Measurements from ENCODE around the gene KAT8. TPM values are rescaled to one million over a fixed set of nuclear protein-coding genes. Genes with fewer than 3 reads are reported as not detected.

The KAT8 gene
- total RNA-seq, 4 donors from 2014 or later = 41.5 to 89.4 (median 70.0) TPM

GRCh38 chr16:31120129-31120528 lies 2.7 kb downstream of the KAT8 start:
- Histone ChIP-seq H3K36me3 (peaks cover 0 to 51% (median 0%) of the 10 kb centered on the region in 3 donors), H3K27ac (peak overlapping the region in 1 of 4 donors; percentile 18), H3K4me1 (peaks cover 0 to 14% (median 0%) of the 10 kb centered on the region in 4 donors), H3K27me3 (no peaks in the 10 kb centered on the region), H3K9me3 (no peaks in the 10 kb centered on the region), H3K4me3 (no peak overlapping the region)
- no peak for TF ChIP-seq POLR2A (IDR thresholded peaks at IDR 0.05)
- TF ChIP-seq, protein P1, sequence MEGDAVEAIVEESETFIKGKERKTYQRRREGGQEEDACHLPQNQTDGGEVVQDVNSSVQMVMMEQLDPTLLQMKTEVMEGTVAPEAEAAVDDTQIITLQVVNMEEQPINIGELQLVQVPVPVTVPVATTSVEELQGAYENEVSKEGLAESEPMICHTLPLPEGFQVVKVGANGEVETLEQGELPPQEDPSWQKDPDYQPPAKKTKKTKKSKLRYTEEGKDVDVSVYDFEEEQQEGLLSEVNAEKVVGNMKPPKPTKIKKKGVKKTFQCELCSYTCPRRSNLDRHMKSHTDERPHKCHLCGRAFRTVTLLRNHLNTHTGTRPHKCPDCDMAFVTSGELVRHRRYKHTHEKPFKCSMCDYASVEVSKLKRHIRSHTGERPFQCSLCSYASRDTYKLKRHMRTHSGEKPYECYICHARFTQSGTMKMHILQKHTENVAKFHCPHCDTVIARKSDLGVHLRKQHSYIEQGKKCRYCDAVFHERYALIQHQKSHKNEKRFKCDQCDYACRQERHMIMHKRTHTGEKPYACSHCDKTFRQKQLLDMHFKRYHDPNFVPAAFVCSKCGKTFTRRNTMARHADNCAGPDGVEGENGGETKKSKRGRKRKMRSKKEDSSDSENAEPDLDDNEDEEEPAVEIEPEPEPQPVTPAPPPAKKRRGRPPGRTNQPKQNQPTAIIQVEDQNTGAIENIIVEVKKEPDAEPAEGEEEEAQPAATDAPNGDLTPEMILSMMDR (IDR thresholded peaks at IDR 0.05) = no peak
- DNase-seq = no peak

GRCh38 chr16:31125844-31126243 lies 8.4 kb downstream of the KAT8 start:
- TF ChIP-seq, protein P1 (IDR thresholded peaks at IDR 0.05) = no peak
- no peak for TF ChIP-seq POLR2A (IDR thresholded peaks at IDR 0.05)
- Histone ChIP-seq H3K9me3 (no peaks in the 10 kb centered on the region), H3K27me3 (no peaks in the 10 kb centered on the region), H3K36me3 (peaks cover 0 to 55% (median 0%) of the 10 kb centered on the region in 3 donors), H3K4me1 (peaks cover 0 to 36% (median 15%) of the 10 kb centered on the region in 4 donors), H3K4me3 (no peak overlapping the region), H3K27ac (no peak overlapping the region)
- DNase-seq = no peak

DNA sequence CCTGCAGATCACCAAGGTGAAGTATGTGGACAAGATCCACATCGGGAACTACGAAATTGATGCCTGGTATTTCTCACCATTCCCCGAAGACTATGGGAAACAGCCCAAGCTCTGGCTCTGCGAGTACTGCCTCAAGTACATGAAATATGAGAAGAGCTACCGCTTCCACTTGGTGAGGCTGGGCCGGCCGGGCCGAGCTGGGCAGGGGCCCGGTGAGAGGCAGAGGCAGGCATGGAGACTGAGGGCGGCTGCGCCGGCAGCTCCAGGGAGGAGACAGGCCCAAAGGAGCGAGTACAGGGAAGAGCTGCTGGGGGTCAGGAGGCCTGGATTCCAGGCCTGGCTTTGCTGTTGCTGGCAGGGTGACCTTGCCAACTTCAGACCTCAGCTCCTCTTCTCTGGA lies 9.7 kb downstream of the KAT8 start:
- TF ChIP-seq POLR2A (IDR thresholded peaks at IDR 0.05) = no peak
- TF ChIP-seq, protein P1 (IDR thresholded peaks at IDR 0.05) = no peak
- peaks cover 0 to 49% (median 15%) of the 10 kb centered on the region in 4 donors for H3K4me1 ChIP-seq
- no peaks in the 10 kb centered on the region for H3K9me3 ChIP-seq
- no peaks in the 10 kb centered on the region for H3K27me3 ChIP-seq
- H3K4me3 ChIP-seq = no peak overlapping the region
- H3K36me3 ChIP-seq = peaks cover 0 to 55% (median 0%) of the 10 kb centered on the region in 3 donors
- no peak for DNase-seq
- peak overlapping the region; percentile 10 to 96 (median 91) for H3K27ac ChIP-seq

DNA sequence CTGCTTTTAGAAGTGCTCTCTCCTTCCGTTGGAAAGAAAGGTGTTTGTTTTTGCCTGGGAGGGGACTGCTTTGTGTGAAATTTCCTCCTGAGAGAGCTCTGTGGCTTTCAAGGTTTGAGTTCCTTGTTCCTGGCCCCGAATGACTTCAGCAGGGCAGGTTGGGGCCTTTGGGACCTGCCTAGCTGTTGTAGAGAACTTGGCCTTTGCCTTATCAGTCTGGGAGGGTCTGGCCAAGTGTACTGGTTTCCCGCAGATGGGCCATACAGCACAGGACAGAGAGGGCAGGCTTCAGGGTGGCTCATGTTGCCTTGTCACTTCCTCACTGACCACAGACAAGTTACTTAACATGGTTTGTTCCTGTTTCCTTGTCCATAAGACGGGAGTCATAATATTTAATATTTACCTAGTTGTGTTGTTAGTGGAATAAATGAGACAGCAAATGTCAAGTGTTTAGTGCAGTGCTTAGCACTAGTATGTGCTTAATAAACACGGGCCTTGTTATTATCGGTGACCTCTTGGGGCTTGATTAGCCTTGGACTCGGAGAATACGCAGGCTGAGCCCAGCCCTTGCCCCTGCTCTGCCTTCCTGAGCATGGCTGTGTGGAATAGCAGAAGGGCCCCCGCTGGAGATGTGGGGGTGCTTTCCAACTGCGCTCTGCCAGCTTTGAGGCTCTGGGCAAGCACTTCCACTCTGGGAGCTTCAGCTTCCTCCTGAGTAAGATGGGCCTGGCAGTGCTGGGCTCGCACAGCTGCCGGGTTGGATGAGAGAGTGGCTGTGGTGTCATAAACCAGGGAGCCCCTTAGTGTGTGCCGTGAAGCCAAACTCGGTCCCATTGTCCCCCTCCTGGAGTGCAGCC lies 11.5 kb downstream of the KAT8 start:
- H3K36me3 ChIP-seq = peaks cover 0 to 54% (median 0%) of the 10 kb centered on the region in 3 donors
- no peaks in the 10 kb centered on the region for H3K9me3 ChIP-seq
- no peaks in the 10 kb centered on the region for H3K27me3 ChIP-seq
- peaks cover 0 to 67% (median 15%) of the 10 kb centered on the region in 4 donors for H3K4me1 ChIP-seq
- peak in 2 of 3 donors; percentile 82 to 87 for DNase-seq
- H3K4me3 ChIP-seq = no peak overlapping the region
- H3K27ac ChIP-seq = peak overlapping the region; percentile 31 to 96 (median 91)
- TF ChIP-seq, protein P1 (IDR thresholded peaks at IDR 0.05) = no peak
- TF ChIP-seq POLR2A (IDR thresholded peaks at IDR 0.05) = peak; percentile 60 to 84

DNA sequence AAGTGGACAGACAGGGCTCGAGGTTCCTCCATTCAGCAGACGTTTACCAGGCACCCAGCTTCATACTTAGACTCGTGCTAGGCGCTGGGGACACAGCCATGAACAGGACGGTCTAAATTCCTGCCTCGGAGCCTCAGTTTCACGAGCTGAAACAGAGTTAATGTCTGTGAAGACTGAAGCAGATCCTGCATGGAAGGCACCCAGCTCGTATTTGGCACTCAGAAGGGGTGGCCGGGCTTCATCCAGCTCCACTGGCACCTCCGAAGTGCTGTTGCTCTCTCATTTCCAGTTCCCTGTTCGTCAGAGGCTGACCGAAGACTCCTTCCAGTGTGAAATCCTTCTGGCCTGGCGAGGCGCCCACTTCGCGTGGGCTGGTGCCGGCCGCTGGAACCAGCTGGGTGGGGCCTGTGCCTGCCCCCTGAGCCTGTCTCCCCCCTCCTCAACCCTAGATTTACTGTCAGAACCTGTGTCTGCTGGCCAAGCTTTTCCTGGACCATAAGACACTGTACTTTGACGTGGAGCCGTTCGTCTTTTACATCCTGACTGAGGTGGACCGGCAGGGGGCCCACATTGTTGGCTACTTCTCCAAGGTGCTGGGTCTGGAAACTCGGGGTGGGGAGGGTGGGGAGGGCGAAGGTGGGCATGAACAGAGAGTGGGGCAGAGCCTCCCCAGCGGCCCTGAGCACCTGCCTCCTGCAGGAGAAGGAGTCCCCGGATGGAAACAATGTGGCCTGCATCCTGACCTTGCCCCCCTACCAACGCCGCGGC lies 12.3 kb downstream of the KAT8 start:
- no peak for DNase-seq
- H3K4me3 ChIP-seq = peak overlapping the region in 2 of 4 donors; percentile 23 to 25
- no peak for TF ChIP-seq POLR2A (IDR thresholded peaks at IDR 0.05)
- TF ChIP-seq, protein P1 (IDR thresholded peaks at IDR 0.05) = no peak
- peak overlapping the region; percentile 25 to 96 (median 91) for H3K27ac ChIP-seq
- no peaks in the 10 kb centered on the region for H3K9me3 ChIP-seq
- H3K36me3 ChIP-seq = peaks cover 0 to 51% (median 0%) of the 10 kb centered on the region in 3 donors
- no peaks in the 10 kb centered on the region for H3K27me3 ChIP-seq
- H3K4me1 ChIP-seq = peaks cover 0 to 69% (median 15%) of the 10 kb centered on the region in 4 donors
